GM11168 (cell line): ENCODE measurements around the gene ZNF70.

ENCODE experiments used
- in situ Hi-C: fragments of 300-500 bp; cut with MboI; formaldehyde crosslinking; loops from one replicate; pipeline ENCODE4 v1.12.0; 2022; ENCODE audit warnings: low sequenced_read_pairs; ENCODE audit not compliant: unreplicated experiment

Gene ZNF70

DNA sequence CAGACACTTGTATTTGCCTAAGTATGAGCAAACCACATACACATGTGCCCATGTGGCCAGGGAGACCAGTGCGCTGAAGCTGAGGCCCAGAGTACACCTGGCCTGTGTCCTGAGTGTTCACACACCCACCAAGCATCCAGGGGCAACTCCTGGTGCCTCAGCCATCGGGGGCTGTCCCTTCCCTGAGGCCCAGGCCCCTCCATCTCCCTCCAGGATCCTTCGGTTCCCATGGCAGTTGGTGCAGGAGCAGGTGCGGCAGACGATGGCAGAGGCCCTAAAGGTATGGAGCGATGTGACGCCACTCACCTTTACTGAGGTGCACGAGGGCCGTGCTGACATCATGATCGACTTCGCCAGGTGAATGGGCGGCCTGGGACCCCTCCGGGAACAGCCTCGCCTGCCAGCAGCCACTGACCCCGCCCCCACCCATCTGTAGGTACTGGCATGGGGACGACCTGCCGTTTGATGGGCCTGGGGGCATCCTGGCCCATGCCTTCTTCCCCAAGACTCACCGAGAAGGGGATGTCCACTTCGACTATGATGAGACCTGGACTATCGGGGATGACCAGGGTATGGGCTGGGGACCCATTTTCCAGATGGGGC is 29.3 kb upstream of the ZNF70 start:
- in situ Hi-C loops = no loop called here

DNA sequence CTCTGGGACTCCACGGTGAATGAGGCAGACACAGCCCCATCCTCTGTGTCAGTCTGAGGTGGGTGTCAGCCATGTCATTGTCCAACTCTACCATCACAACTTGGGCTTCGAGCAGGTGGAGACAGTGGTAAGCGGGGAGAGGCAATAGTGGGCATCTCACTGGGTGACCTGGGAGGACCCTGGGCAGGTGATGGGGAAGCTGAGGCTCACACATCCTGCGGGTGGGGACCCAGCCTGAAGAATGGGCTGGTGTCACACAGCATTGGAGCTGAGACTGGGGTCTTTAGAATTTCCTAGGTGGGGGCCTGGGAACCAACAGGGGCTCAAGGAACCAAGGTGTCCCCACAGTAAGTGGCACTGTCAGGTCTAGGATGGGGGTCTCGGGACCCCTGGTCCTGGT is 28.8 kb upstream of the ZNF70 start:
- in situ Hi-C loops = no loop called here

DNA sequence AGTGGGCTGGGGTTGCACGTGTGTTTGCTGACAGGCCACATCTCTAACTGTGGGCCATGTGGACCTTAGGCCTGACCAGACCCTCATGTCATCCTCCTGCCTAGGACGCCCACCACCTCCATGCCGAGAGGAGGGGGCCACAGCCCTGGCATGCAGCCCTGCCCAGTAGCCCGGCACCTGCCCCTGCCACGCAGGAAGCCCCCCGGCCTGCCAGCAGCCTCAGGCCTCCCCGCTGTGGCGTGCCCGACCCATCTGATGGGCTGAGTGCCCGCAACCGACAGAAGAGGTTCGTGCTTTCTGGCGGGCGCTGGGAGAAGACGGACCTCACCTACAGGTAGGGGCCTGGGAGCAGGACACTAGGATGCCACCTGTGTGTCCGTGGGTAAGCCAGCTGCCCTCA is 28.2 kb upstream of the ZNF70 start:
- in situ Hi-C loops = no loop called here

DNA sequence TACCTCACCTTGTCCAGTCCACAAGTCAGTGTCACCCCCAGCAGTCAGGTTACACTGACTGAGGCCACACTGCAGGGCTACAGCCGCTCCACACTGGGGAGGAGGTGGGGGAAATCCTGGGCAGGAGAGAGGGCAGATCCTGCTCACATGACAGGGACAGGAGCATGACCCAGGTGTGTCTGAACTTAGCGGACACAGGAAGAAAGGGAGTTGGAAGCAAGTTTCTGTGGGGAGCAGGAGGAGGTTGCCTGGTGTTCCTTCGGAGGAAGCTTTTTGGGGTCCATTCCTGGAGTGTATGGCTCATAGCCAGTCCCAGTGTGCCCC is 27.6 kb upstream of the ZNF70 start:
- in situ Hi-C loops = no loop called here

DNA sequence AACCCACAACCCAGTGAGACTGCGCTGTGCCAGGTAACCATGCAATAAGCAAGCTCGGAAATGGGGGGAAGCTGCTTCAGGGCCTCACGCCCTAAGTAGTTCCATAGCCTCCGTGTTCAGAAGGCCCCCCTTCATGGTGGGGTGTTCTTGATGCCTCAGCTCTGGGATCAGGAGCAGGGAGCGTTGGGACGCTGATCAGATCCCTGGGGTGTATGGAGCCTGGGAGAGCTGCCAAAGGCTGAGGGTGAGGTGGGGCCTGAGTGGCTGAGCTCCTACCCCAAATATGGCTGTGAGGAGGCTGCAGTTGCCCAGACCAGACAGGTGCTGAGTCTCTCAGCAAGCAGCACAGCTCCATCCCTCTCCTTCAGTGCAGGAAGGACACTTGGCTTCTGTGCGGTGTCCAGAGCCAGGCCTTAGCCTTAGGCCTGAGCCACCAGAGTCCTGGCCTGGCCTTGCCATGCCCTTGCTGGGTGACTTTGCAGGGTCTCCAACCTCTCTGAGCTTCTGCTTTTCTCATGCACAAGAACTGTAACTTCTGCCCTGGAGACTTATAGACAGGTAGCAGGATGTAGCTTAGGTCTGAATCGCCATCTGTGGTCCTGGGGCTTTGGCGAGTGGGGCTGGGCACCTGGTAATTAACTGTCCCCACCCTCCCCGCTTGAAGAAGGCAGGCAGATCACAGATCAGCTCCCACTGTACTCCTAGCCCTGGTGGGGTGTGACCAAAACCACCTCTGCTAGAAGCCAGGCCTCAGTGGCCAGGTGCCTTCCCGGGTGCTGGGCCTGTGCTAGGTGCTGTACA is 27.1 kb upstream of the ZNF70 start:
- in situ Hi-C loops = no loop called here

DNA sequence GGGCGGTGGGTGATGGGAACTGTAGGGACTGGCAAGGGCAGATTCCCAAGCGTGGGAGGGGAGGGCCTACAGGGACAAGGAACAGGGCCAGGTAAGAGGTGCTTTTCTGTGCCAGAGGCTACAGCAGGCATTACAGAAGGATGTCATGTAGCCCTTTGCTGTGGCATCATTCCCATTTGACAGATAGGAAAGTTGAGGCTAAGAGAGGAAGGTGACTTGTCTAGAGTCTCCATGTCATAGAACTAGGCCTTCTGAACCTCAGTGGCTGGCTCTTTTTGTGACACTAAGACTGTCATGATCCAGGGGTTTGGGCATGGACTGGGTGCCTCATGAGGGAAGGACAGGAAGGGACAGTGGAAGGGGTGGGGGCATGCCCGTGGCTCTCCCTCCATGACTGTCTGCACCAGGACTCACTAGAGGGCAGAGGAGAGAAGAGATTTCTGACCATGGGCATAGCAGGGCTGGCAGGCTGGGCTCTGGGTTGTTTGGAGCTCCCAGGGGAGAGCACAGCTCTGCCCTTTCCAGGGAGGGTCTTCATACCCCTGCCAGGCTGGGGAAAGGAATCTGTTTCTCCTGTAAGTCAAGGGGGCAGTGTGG is 25.0 kb upstream of the ZNF70 start:
- in situ Hi-C loops = no loop called here

DNA sequence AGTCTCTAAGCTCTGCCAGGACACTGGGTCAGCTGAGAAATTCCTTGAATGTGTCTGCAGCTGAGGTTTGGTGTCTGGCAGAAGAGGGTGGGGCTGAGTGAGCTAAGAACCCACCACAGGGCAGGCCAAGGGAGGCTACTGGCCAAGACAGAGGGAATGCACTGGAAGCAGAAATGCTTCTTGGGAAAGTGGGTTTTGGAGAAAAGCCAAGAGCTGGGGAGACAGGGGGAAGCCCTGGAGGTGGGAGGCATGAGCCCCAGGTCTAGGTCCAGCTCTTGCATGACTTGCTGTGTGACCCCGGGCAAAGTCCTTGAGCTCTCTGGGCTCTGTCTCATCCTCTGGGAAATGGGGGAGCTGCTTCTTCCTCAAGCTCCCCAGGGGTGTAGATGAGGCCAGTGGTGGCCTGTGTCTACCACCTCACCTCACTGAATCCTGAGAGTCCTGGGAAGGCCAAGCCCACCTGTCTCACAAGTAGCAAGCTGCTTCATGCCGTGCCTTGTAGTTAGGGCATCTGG is 24.1 kb upstream of the ZNF70 start:
- in situ Hi-C loops = loop anchor here (5.0 kb wide), 1 partner anchor 72 kb away; no protein-coding TSS in a partner anchor

DNA sequence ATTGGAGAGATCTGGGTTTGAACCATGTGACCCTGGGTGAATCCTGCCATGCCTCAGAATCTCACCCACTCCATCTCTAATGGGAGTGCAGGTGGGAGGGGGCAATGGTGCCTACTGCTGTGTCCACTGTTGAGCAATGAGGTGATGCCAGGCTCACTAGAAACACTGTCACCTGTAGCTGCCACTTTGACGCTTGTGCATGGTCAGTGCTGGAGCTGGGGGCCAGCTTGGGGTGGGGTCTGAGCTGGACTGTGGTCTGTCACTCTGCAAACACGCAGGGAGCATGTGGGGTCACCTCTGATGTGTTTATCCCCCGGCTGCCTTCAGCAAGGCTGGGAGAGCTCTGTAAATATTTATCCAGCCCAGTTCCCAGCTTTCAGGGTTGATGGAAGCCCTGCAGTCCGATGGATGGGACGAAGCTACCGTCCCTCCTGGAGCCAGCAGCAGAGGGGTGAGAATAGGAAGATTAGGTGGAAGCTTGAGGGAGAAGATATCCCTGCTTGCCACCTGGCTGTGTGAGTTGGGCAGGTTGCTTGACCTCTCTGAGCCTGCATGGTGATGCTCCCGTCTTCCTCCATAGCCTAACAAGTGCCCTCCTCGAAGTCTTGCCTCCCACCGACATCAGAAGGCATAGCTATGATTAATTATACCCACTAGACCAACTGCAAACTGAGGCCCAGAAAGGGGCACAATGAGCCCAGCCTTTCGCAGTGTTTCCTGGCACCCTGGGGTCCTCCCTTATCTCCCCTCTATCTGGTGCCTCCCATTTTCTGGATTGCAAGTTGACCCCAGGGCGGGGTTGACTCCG is 23.4 kb upstream of the ZNF70 start:
- in situ Hi-C loops = loop anchor here (5.0 kb wide), 1 partner anchor 73 kb away; no protein-coding TSS in a partner anchor

DNA sequence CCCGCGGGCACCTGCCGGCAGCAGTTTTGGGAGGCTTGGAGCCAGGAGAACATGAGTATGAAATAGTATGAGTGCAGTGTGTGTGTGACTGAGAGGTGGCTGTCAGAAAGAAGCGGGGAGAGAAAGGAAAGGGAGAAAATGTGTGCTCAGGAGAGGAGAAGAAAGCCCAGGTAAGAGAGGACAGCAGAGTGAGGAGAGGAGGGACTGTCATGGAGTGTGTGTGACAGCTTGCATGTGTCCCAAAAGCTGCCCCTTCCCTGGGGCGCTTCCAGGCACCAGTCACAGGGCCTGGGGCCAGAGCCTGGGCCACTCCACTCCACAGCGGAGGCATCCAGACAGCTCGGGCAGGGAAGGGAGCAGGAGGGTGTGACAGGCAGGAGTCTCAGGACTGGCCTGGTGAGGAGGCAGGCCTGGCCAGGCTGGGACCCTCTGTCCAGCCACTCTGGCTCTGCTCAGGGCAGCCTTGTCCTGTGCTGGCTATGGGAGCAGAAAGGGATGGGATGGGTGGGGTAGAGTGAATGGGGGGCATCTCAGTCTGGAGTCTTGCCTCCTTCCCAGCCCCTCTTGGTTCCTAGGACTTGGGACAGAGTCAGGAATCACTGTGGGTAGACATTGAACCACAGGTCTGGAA is 22.7 kb upstream of the ZNF70 start:
- in situ Hi-C loops = loop anchor here (5.0 kb wide), 1 partner anchor 74 kb away; no protein-coding TSS in a partner anchor

DNA sequence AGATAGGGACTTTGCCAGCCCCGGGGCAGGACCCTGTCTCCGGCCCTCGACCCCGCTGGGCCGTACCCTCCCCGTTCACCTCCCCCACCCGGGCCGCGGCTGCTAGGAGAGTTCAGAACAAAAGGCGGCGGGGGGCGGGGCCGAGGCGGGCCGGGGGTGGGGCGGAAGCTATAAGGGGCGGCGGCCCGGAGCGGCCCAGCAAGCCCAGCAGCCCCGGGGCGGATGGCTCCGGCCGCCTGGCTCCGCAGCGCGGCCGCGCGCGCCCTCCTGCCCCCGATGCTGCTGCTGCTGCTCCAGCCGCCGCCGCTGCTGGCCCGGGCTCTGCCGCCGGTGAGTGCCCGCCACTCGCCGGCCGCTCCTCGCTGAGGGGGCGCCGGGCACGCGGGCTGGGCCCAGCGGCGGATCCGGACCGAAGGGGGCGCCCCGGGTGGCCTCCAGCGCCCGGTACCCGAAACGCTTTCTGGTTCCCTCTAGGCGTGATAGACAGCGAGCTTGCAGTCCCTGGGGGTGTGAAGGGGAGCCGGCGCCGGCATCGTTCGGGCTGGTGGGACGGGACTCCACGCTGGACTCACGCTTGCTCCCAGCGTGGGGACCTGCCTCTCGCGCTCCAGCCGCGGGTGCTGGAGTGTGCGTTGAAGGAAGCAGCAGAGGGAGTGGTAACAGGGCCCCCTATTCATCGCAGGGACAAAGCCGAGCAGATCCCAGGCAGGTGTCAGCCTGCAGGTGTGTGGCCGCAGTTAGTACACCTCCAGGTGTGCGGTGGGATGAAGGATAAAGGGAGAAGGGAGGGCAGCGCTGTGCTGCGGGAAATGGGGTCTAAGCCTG is 21.9 kb upstream of the ZNF70 start, which contains the start of gene MMP11:
TSS of gene MMP11 (plus strand) at position 201 of the 825 bp plus-strand sequence. CDS start at position 223, 22 bp downstream.
- in situ Hi-C loops = loop anchor here (5.0 kb wide), 1 partner anchor 74 kb away; no protein-coding TSS in a partner anchor

DNA sequence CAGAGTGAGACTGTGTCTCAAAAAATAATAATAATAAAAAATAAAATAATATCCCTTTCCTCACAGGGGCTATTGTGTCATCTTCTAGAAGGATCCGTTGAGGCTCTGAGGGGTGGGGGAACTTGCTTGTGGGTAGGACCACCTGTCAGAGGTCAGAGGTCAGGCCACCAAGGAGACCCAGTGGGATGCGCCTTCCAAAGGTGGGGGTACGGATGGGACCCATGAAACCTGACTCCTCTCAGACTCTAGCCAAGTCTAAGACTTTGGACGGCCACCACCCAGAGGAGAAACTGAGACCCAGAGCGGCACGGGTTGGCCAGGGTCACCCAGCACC is 21.4 kb upstream of the ZNF70 start:
- in situ Hi-C loops = loop anchor here (5.0 kb wide), 1 partner anchor 75 kb away; no protein-coding TSS in a partner anchor

DNA sequence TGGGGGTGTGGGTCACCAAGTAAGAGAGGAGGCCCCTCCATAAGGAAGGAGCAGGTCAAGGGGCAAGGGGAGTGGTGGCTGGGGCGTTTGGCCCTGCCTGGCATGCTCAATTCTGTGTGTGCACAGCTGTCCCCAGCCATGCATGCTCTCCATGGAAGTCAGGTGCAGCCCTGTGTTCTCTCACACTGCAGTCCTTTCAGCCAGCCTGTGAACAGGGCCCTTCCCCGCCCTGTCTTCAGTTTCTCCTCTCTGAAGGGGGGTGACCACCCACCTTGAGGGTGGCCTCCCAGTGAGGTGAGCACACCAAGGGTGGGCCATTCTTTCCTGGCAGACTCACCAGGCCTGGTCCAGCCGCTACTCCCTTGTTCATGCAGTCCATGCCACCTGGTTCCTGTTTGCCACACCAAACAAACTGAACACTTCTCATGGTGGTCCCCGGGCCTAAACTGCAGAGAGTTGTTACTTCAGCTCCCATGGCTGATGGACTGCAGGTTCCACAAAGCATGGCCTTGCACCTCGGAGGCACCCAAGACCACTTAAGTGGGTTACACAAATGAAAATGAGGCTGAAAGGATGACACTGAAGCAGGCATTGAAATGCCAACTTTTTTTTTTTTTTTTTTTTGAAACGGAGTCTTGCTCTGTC is 18.5 kb upstream of the ZNF70 start:
- in situ Hi-C loops = no loop called here

DNA sequence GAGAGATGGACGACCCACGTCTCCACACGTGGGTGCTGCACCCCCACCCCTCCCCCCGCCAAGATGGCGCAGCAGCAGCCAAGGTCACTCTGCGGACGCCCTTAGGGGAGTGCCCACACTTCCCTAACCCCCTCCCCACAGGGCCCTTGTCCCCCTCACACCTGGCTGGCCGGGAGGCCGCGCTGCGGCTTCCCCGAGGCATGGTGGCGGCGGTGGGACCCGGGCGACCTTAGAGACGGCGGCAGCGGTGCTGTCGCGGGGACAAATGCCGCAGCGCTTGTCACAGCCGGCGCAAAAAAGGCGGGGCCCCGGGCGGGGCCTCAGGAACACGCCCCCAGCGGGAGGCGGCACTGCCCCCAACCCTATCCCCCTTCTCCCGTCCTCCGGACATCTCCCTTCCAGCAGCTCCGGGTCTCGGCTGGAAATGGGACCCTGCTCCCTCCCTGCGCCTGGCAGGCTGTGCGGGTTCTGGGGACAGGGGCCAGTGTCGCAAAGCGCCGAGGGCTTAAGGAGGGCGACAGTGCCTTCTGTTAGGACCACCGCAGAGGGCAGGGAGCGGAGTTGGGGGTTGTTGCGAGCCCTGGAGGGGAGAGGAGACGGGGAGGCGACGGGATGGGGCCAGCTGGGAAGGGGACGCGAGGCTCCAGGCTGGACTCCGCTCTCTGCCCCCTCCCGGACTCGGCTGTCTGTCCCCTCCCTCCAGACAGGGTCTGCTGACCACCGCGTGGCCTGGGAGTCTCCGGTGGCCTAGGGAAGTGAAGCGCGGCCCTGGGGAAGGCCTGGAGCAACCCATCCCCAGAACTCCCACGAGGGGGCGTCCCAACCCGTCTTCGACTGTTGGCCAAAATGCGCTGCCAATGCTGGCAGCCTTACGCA is 17.0 kb upstream of the ZNF70 start, which contains the start of gene CHCHD10:
TSS of gene CHCHD10 (minus strand) at position 300 of the 876 bp plus-strand sequence. CDS start at position 202, 98 bp downstream.
- in situ Hi-C loops = no loop called here

DNA sequence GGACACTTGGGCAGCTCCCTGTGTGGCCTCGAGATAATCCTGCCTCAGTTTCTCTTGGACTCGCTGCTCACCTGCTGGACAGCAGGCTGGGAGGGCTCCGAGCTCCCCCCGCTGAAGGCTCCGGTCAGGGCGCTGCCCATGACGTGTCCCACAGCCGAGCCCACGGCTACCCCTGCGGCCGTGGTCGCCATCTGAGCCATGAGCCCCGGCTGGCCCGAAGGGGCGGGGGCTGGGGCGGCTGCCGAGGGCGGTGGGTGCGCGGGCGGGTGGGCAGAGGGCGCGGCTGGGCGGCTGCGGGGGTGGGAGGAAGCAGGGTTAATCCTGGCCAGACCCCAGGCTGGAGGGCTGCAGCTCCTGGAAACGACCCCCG is 16.4 kb upstream of the ZNF70 start:
- in situ Hi-C loops = no loop called here

DNA sequence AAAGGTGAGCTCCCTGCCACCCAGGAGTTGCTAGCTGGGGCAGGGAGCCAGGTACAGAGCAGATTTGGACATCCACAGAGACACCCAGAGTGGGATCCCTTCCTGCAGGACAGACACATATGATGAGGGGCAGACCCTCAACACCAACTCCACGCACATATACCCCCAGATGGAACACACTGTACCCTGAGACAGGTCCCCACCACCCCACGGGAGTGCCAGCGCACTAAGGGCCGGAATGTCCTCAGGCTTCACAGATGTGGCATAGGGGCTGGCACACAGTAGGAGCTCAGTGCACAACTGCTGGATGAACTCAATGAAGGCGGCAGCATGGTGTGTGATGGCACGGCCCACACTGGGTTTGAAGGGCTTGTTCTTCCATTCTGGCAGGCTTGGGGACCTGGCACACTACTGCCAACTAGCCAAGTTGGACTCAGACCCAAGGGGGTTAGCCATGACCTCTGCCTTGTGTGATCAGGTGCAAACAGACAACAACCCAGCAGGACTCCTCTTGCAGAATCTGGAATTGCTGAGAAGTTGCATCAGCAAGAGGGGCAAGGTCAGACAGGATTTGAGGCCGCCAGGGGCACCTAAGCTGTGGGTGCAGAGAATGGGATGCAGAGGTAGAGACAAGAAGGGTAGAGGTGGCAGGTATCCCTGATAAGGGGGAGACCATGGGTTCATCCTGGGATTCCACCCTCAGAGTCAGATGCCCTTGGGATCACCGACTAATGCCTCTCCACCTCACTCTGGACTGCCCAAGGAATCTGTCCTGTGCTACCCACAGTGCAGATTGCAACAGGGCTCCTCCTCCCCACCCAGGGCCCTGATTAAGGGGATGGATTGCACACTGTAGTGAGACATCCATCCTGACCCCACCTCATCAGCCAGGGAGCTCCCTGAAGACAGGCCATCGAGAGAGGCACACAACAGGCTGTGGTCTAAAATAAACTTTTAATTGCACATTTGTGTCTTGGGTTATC is 14.3 kb upstream of the ZNF70 start:
- in situ Hi-C loops = no loop called here

DNA sequence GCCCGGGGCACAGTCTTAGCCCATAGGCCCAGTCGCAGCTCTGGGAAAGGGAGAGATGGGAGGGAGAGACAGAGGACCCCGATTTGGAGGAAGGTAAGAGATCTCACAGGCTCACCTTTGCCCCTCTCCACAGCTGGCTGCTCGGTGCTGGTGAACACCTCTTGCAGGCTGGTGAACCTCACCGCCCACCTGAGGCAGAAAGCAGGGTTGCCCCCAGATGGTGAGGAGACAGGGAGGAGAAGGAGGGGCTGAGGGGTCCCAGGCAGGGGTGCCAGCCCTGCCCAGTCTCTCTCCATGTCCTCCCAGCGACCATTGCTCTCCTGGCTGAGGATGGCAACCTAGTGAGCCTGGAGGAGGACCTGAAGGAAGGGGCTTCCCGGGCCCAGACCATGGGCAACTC is 13.0 kb upstream of the ZNF70 start:
- in situ Hi-C loops = no loop called here

DNA sequence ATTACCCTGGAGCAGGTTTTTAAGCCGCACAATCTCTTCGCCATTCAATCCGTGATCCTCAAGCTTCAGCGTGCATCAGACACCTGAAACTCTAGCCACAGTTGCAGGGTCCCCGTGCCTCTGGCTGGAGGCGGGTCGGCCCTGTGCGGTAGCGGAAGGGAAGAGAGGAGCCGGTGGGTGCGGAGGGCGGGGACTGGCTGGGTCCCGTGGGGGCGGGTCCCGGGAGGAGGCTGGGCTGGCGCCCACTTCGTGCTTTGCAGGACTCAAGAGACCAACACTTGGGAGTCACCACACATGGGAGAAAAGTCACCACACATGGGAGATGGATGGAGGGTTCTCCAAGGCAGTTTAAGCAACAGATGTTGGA is 12.7 kb upstream of the ZNF70 start:
- in situ Hi-C loops = no loop called here
